GM21367 (cell line): ENCODE results near the gene MLIP.

Experiments used
- ATAC-seq: cut with Tn5 transposase; IDR thresholded peaks from one replicate; pipeline ENCODE4 v1.9.1; 2021; ENCODE audit not compliant: unreplicated experiment

Gene MLIP

DNA sequence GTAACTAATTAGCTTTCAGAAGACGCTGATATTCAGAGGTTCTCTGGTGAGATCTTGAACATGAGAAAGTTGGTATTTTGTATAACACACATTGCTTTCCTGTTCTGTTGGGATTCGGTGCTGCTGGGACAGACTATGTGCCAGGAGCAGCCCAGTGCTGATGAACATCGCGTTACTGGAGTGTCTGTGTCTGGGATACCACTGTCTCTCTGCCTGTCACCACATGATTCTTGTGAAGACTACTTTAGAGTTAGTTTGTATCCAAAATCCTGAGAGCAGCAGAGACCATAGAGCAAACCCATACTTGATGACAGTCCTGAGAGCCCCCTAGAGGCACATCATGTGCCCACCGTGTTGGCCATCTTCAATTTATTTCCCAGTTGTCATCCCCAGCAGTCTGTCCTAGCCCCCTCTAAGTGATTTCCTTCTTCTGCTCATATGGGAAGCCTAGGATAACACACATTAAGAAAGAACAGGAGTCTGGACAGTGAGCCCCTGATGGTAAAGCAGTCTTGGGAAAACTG is 155.2 kb downstream of the MLIP start:
- ATAC-seq = no peak

DNA sequence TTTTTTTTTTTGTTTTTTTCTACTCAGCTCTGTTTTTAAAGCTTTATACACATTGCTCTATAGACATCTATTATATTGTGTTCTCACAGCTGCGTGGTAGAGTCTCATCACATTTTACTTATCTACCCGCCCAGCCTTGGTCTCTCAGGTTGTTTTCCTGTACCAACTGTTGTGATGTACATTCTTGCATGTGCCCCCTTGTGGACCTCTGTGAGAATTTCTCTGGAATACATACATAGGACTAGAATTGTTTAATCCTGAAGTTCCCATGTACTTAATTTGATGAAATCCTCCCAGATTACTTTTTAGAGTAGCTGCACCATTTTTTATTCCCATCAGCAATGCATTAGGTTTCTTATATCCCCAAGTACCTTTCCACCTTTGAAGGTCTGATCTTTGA is 156.6 kb downstream of the MLIP start:
- ATAC-seq = peak; percentile 61

DNA sequence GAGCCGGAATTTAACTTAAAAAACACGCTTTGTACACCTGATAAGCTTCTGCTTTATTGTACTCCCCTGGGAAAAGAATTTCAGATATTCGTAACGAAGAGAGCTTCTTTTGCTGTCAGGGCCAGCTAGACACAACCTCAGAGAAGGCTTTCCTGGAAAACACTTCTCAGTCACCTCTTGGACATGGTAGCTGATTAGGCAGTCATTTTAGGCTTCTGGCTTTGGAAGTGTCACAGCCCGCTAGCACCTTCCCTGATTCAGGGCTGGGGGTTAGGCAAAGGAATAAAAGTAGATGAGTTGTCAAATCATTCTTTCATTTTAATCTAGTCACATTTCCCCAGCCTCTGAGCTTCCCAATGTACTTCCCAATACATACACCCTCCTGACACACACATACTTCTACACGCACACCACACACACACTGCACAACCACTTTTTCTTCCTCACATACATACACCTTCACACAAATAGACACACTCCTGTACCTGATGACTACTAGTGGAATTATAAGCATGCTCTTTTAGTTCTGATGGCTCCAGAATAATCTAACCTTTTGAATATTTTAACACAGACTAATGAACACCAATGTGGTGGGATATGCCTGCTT is 162.1 kb downstream of the MLIP start:
- no peak for ATAC-seq

DNA sequence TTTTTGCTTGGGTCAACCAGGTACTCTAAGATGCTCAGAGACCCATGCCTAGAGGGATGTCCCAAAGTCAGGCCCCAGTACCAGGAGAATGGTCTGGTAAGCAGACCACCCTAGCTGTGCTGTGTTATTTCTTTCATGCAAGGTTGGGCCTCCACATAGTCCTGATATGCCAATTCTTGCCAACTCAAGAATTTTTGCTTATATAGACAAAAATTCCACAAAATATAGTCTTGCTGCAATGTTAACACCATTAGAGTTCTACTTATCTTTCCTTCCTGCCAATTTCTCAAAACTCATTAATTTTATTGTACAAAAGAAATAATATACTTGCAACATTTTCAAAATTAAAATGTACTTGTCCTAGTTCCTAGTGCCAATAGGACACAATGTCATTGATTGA is 163.1 kb downstream of the MLIP start:
- no peak for ATAC-seq

DNA sequence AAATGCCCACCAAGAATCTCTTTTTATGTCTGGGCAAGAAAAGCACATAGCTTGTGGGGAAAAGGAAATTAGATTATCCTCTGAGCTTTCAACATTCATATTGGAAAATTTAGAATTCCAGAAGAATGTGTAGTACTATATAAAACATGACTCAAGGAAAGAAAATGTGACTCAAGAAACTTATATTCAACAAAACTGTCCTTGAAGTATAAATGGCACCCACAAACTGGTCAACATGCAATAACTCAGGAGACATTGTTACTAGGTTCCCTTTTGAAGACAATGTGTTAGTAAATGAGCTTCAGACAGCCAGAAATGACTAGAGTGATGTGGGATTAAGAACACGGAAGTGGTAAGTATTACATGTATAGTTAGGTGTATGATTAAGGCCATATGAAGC is 170.9 kb downstream of the MLIP start:
- no peak for ATAC-seq

DNA sequence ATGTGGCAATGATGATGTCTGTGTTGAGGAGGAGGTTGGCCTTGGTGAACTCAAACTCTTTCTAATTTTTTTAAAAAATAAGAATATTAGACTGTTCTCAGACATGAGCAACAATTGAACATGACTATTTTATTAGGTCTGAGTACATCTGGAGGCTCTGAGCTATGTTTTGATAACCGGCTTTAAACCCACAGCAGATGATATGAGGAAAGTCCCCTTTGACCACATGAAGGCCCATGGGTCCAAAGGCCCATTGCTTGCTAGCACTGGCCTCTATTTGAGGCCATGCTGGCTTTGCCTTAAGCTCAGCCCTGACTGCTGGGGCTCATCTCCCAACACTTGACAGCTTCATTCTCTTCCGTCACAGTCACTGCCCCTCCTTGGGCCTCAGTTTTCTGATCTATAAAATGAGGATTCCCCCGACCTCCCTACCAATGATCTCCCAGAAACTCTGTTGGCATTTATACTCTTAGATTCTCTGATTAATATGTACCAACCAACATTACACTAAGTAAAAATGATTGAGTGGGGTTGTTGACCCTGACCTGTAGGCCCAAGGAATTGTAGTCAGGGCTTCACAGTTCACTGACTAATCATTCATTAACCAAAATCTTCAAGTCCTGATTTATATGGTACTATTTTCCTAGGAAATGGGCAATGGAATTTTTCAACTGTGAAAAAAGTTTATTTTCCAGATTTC is 173.1 kb downstream of the MLIP start:
- no peak for ATAC-seq

DNA sequence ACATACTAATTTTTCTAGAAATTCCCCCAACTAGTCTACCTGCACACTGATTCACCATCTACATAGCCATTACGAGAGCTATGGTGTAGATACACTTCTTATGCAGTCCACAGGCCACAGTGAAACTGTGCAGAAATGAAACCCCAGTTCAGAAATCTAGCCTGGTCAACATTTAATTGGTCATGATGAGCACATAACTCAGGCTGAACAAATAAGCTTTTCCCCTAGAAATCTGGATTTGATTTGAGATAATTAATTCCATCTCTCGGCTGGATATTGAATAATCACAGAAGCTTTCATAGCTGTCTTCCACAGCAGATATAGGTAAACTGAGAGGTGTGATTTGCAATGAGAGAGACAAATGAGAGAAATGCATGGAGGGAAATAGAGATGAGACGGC is 174.4 kb downstream of the MLIP start:
- ATAC-seq = no peak

DNA sequence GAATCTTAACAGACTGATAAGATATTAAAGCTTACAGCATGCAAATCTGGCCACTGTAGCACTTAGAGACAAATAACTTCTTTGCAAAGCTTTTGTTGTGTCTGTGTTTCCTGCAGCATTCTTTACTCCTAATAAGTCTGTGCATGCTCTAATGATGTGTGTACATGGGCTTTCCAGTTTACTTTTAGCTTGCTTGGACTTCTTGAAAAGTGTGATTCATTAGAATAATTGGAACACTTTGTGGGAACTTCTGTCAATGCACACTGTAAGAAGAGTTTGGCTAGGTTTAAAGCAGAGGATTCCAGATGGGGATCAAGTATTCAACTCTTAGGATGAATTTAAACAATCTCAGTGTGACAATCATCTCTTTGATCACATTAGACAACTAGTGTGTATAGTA is 174.9 kb downstream of the MLIP start:
- no peak for ATAC-seq

DNA sequence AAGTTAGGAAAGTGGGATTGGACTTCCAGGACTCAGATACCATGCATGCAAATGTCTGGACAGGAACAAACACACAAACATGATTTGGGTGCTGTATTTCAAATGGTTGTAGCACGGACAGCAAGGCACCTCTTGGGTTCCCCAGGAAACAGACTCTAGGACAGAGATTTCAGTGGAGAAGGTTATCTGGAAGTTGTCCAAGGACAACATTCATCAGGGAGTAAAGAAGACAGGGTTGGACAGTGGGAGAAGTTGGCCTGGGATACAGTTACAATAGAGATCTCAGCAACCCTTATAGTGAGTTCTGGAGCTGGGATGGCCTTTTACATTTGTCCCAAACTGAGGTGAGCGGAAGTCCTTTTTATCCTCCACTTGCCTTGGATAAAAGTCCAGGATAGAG is 177.2 kb downstream of the MLIP start:
- ATAC-seq = no peak

DNA sequence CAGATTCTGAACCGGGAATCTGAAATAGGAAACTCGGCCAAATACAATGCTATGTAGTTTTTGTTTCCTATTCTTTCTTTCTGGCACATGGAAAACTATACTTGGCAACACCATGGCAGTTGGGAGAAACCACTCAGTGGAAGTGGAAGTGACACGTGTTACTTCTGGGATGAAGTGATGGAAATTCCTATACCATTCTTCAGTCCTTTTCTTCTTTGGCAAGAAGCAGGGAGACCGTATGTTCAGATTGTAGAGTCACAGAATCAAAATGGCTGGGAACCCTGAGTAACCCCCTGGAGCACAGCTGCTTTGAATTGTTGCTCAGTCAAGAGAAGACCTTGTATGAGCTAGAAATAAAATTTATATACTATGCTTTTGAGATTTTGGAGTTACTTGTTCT is 178.2 kb downstream of the MLIP start:
- no peak for ATAC-seq

DNA sequence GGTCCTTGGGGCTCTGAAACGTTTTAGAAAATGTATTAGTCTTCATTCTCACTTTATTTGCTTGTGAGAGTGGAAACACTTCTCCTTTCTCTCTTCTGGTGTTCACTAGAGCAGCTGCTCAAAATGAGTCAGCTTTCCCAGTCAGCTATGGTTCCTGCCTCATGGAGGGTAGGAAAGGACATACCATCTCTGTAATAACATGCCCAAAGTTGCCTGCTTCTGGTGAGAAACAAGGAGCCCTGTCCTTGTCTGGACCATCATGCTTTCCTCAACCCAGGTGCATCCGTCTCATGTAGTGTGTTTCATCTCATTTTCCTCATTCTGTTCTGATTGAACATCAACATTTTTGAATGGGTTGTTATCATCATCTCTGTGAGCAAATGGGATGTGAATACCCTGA is 179.9 kb downstream of the MLIP start:
- peak; percentile 74 for ATAC-seq

DNA sequence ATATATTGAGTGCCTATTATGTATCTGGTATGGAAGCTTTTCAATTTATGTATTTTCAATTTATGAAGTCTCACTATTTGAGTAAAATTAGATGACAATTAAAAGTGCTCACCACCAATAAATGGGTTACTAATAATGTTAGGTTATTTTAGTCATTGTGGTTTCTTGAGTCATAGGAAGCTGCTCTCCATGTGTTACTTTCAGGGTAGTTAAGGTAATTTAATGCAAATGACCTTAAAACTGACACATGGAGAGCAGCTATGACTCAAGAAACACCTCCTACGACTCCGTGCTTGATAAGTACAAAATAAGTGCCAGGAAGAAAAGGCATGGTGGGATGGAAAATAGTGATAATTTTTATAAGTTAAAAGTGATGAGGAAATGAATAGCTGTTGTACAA is 180.5 kb downstream of the MLIP start:
- ATAC-seq = peak; percentile 91

DNA sequence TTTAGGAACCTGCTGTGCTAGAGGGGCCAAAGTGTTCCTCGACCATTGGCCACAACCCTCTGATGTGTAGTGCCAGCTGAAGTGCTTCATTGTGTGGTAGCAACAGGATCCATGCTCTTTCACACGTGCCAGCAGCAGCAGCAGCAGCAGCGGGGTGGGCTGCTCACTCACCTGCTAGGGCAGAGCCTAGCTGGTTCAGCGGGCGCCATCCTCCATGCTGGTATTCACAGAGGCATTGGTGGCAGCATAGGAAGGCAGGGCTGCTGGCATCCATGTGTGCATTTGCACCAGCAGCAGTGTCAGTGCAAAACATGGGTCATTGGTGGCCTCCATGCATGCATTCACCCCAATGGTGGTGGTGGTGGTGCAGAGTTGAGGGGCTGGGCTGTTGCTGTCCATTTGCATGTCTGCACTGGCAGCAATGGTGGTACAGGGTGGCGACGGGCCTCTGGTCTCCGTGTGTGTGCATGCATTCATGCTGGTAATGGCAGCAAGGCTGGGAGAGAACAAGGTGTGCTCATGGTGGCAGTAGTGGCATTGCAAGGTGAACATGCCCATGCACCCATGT is 183.8 kb downstream of the MLIP start:
- ATAC-seq = no peak

DNA sequence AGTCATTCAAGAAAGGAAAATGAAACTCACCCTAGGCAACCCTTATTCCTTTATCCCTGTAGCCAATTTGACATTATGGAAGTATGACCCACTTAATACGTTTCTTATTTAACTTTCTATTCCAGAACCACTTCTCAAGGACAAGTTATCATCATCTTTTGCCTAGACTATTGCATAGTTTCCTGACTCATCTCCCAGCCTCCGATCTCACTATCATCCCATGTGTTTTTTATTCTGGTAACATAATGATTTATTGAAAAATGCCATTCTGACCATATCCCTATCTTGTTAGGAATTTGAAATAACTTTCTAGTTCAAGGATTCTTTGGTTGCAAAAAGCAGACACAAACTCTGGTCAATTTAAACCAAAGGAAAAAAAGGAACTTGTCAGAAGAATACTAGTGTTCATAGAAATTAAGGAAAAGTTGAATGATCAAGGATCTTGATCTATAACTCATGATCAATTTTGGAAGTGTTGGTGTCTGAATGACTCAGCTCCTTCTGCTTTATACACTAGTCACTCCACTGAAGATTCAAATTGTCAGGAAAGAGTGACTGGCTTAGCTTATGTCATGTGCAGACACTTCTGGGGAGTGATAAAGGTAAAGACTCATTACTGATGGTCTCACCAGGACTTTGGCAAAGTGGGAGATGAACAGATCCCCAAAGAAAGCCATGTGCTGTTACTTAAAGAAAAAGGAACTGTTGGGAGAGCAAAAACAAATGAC is 188.5 kb downstream of the MLIP start:
- no peak for ATAC-seq

DNA sequence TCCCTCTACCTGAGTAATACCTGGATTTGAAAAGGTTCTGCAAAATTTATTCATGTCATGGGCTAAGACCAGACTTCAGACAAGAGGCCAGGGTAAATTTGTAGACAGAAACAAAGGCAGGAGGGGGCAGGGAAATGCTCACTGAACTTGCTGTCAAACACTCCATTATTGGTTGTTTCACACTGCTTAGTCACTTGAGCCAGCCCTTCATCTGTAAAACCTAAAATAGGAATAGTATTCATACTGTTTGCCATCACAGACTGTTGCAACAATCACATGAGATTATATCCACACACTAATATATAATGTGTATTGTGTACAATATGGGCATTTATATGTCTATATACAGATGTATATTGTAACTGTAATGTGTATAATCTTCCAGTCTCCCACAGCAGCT is 190.5 kb downstream of the MLIP start:
- ATAC-seq = no peak

DNA sequence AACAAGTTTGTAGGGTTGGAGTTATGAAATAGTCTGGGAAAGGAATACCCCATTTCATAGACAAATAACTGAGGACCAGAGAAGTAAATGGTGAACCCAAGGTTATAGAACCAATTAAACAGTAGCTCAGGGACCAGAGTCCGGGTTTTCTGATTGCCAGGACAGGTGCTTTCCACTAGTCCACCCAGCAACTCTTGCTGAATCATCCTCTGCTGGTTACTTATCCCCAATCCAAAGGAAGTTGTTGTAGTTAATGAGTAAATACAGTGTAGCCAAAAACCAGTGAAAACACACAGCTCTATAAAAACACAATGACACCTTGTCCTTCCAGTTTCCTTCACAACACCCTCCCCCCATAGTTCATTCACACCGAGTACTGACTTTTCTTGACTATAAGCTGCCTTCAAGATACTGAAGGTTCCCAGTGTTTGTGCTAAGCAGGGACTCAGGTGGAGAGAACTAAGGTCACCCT is 196.2 kb downstream of the MLIP start:
- ATAC-seq = peak; percentile 37

DNA sequence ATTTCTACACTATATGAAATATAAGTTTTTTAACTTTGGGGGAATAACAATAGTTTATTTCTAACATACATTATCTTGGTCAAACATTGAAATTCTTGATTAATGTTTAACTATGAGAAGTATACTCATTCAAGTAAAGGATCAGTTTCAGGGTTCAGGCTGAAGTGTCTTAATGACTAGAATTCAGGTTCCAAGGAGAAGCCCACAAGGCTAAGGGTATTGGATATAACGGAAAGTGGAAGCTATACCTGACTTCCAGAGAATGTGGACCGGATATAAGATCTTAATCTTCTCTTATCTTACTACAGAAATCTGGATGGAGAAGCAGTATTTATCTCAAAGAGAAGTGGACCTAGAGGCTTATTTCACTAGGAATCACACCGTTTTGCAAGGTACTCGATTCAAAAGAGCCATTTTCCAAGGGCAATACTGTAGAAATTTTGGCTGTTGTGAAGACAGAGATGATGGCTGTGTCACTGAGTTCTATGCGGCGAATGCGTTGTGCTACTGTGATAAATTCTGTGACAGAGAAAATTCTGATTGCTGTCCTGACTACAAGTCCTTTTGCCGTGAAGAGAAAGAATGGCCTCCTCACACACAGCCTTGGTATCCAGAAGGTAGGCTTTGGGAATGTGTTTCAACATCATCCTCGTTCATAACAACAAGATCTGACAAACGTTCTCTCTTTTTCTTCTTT is 197.2 kb downstream of the MLIP start, which contains the start of gene TINAG:
Gene TINAG, plus strand, starts transcription at position 153 of the 697 bp plus-strand sequence. Its CDS starts 110 bp downstream, at position 263.
- no peak for ATAC-seq

DNA sequence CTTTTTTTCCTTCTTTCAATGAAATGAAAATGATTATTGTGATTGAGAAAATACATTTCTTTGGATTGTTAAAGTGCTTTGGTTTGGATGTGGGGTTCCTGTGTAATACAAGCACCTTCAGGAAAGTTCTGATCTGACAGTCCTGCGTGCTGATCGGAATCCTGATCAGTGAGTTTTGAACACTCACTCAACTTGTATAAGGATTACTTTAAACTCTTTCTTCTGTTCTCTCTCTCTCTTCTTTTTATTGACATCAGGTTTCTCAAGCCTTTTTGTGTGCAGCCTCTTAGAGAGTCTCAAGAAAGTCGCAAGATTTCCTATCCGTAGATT is 197.7 kb downstream of the MLIP start:
- ATAC-seq = no peak

DNA sequence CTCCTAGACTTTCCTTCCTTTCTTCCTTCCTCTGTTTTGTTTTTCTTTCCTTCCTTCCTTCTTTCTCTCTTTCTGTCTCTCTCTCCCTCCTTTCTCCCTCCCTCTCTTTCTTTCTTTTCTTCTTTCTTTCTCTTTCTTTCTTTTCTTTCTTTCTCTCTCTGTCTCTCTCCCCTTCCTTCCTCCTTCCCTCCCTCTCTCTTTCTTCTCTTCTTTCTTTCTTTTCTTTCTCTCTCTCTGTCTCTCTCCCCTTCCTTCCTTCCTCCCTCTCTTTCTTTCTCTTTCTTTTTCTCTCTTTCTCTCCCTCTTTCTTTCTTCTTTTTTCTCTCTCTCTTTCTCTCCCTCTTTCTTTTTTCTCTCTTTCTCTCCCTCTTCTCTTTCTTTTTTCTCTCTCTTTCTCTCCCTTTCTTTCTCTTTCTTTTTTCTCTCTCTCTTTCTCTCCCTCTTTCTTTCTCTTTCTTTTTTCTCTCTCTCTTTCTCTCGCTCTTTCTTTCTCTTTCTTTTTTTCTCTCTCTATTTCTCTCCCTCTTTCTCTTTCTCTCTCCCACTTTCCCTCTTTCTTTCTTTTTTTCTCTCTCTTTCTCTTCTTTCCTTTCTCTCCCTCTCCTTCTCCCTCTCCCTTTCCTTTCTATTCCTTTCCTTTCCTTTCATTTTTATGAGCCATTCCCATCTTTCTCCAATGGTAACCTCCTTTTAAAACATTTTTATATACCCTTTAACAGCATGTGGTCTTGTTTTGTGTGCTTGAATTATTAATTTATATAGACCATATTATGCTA is 199.3 kb downstream of the MLIP start:
- no peak for ATAC-seq

DNA sequence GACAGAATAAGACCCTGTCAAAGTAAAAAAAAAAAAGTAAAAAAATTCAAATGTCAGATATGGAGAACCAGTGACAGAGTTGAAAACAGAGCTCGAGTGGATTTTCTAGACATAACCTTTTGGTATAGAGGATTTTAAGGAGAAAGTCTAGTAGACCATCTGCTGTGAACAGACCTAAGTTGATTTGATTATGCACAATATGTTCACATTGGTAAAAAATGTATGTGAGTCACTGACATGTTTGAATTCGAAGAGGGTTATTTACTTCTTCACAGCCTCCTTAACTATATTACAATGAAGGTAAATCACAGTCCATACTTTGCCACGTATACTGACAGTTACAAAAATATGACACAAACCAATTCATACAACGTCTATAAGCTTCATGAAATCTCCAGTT is 204.4 kb downstream of the MLIP start:
- ATAC-seq = no peak
